B cell (primary cell): ENCODE results near the gene MREG. TPM values are rescaled to one million over a fixed set of nuclear protein-coding genes. Genes with fewer than 3 reads are reported as not detected.

Experiments used
- ATAC-seq: fragments of 200-7000 bp; cut with Tn5 transposase; one replicate; pipeline ENCODE4 v1.10.0; 2021; ENCODE audit warnings: low read depth, mild to moderate bottlenecking, moderate number of reproducible peaks, moderate library complexity
- CTCF ChIA-PET: fragments of 350-600 bp; sonication (Branson Sonifier 250); formaldehyde crosslinking; loops from one replicate; lab custom pipeline; 2021; ENCODE audit warnings: antibody characterized with exemption, inconsistent platforms; lab: Charles Lee
- POLR2A ChIA-PET: fragments of 350-600 bp; sonication (Branson Sonifier 250); formaldehyde crosslinking; loops from one replicate; lab custom pipeline; 2021; ENCODE audit warnings: antibody characterized with exemption; lab: Charles Lee
- DNase-seq: peaks from one replicate; pipeline ENCODE4 v3.0.0; 2013
- H2AFZ ChIP-seq: 2 replicates; pipeline ENCODE4 v1.6.1; 2012; ENCODE audit warnings: mild to moderate bottlenecking, low read depth, low read length; ENCODE audit not compliant: insufficient read depth, poor library complexity, severe bottlenecking
- H3K27ac ChIP-seq, 2 donors: 1 replicate in 1 of 2; 2 replicates in 1 of 2; pipeline ENCODE4 v1.5.1; 2012 to 2013; ENCODE audit warnings: low read length in 2 of 2, mild to moderate bottlenecking in 2 of 2, moderate library complexity in 1 of 2
- H3K27me3 ChIP-seq, 4 experiments: fragments of 200-600 bp in 1 of 4; sonication (generic) in 1 of 4; replicated peaks in 1 of 4; 1 replicate in 2 of 4; 2 replicates in 2 of 4; pipeline versions ENCODE4 v1.6.1 to v1.7.0; 2013 to 2016; ENCODE audit warnings: low read length in 3 of 4, mild to moderate bottlenecking in 2 of 4, mixed read lengths in 1 of 4, moderate library complexity in 1 of 4; ENCODE audit not compliant: insufficient read depth in 4 of 4, control insufficient read depth in 3 of 4; ENCODE audit errors: control extremely low read depth in 1 of 4
- H3K36me3 ChIP-seq, 2 experiments: replicated peaks in 1 of 2; 1 replicate in 1 of 2; 2 replicates in 1 of 2; pipeline versions ENCODE4 v1.6.1 to v1.7.1; 2013; ENCODE audit warnings: low read length in 1 of 2; ENCODE audit not compliant: insufficient read depth in 2 of 2, control insufficient read depth in 1 of 2; ENCODE audit errors: control extremely low read depth in 1 of 2, extremely low read depth in 1 of 2
- H3K4me1 ChIP-seq, 2 donors: fragments of 200-600 bp in 1 of 2; sonication (generic) in 1 of 2; 1 replicate in 1 of 2; 2 replicates in 1 of 2; pipeline versions ENCODE4 v1.5.1 to v1.6.1; 2013 to 2017; ENCODE audit warnings: low read length in 2 of 2; ENCODE audit not compliant: control insufficient read depth in 2 of 2, insufficient read depth in 2 of 2
- H3K4me2 ChIP-seq: replicated peaks from 2 replicates; pipeline ENCODE3; 2012; ENCODE audit warnings: mild to moderate bottlenecking, low read depth, low read length; ENCODE audit not compliant: poor library complexity, severe bottlenecking
- H3K4me3 ChIP-seq, 5 experiments: fragments of 200-600 bp in 1 of 5; sonication (generic) in 1 of 5; 1 replicate in 3 of 5; 2 replicates in 2 of 5; pipeline versions ENCODE4 v1.5.1 to v1.7.0; 2011 to 2016; ENCODE audit warnings: low read length in 4 of 5, mild to moderate bottlenecking in 4 of 5, low read depth in 2 of 5, control low read depth in 1 of 5, moderate library complexity in 1 of 5; ENCODE audit not compliant: insufficient read depth in 1 of 5; ENCODE audit errors: control extremely low read depth in 1 of 5, extremely low read depth in 1 of 5
- H3K79me2 ChIP-seq: fragments of 200-600 bp; sonication (generic); one replicate; pipeline ENCODE4 v1.6.0; 2016; ENCODE audit warnings: low read length; ENCODE audit not compliant: control insufficient read depth, insufficient read depth
- H3K9ac ChIP-seq: fragments of 200-600 bp; sonication (generic); 2 replicates; pipeline ENCODE4 v1.6.1; 2017; ENCODE audit warnings: mild to moderate bottlenecking, low read length, moderate library complexity
- H3K9me3 ChIP-seq, 3 donors: one replicate each; pipeline versions ENCODE4 v1.6.1 to v1.7.1; 2013; ENCODE audit warnings: low read length in 2 of 3; ENCODE audit not compliant: control insufficient read depth in 2 of 3, insufficient read depth in 1 of 3; ENCODE audit errors: control extremely low read depth in 1 of 3
- H4K20me1 ChIP-seq: 2 replicates; pipeline ENCODE4 v1.6.0; 2012; ENCODE audit warnings: mild to moderate bottlenecking, low read length; ENCODE audit not compliant: insufficient read depth, control insufficient read depth, poor library complexity, severe bottlenecking
- H3K27ac Mint-ChIP-seq: one replicate; pipeline ENCODE4 v1.8.0; 2021; ENCODE audit warnings: mixed read lengths
- H3K27me3 Mint-ChIP-seq: one replicate; pipeline ENCODE4 v1.8.0; 2021; ENCODE audit warnings: mixed read lengths
- H3K4me1 Mint-ChIP-seq: one replicate; pipeline ENCODE4 v1.8.0; 2021; ENCODE audit warnings: mixed read lengths
- H3K4me3 Mint-ChIP-seq: one replicate; pipeline ENCODE4 v1.8.0; 2021; ENCODE audit warnings: mixed read lengths
- H3K9me3 Mint-ChIP-seq: one replicate; pipeline ENCODE4 v1.8.0; 2022; ENCODE audit warnings: mixed read lengths; ENCODE audit not compliant: insufficient read depth
- CTCF ChIP-seq: fragments of 200-600 bp; IDR thresholded peaks from one replicate; pipeline ENCODE4 v1.8.0; 2022; ENCODE audit warnings: antibody characterized with exemption, mild to moderate bottlenecking
- EZH2 ChIP-seq: IDR thresholded peaks from 2 replicates; pipeline ENCODE4 v1.6.1; 2012; ENCODE audit warnings: borderline replicate concordance, low read depth, mild to moderate bottlenecking, moderate library complexity, low read length; ENCODE audit not compliant: insufficient read depth, poor library complexity, severe bottlenecking
- WGBS: methylation state at CpG from one replicate; pipeline ENCODE4 v1.1.5; 2013; ENCODE audit warnings: missing lambda C conversion rate; ENCODE audit not compliant: insufficient coverage; 5-methylcytosine and 5-hydroxymethylcytosine counted together
- intact Hi-C: fragments of 100-400 bp; cut with micrococcal nuclease; formaldehyde crosslinking; loops from one replicate; pipeline ENCODE4 v1.10.0; 2022
- polyA plus RNA-seq: library from polyadenylated mRNA; depleted of rRNA; stranded (reverse); fragments of >200 nt; gene quantifications from 2 replicates; pipeline ENCODE4 v1.2.3, GENCODE V29; 2012
- total RNA-seq, 2 donors: library from RNA; stranded (reverse); fragments of 120-200 nt in 1 of 2; gene quantifications; 1 replicate in 1 of 2; 2 replicates in 1 of 2; pipeline versions ENCODE4 v1.2.3 to v1.2.4, GENCODE V29; 2013 to 2022

Gene MREG
- total and polyA plus RNA-seq, 2 donors (not counting 1 experiment from before 2014, with no cell fraction given): 2.1 to 5.7 TPM

GRCh38 chr2:215919624-215920243 is 93.6 kb downstream of the MREG start:
- Histone ChIP-seq H3K27me3 (no peaks in the 10 kb centered on the region), H3K27ac (no peak overlapping the region), H2AFZ (no peak overlapping the region), H3K9me3 (no peaks in the 10 kb centered on the region), H3K4me3 (no peak overlapping the region), H4K20me1 (no peaks in the 10 kb centered on the region), H3K9ac (no peak overlapping the region), H3K4me2 (no peak overlapping the region), H3K36me3 (no peaks in the 10 kb centered on the region), H3K4me1 (no peaks in the 10 kb centered on the region), H3K79me2 (no peaks in the 10 kb centered on the region)
- ATAC-seq: no peak
- WGBS: 82% methylated on average over 7 of the region's 8 CpGs
- H3K4me3 Mint-ChIP-seq: no peak overlapping the region
- H3K4me1 Mint-ChIP-seq: no peaks in the 10 kb centered on the region
- no peaks in the 10 kb centered on the region for H3K9me3 Mint-ChIP-seq
- no peak for DNase-seq
- CTCF ChIA-PET: interaction anchor here (0.9 to 4.4 kb wide), 5 partner anchors 11 to 649 kb away, joined by 3 to 28 read pairs (median 4); no protein-coding TSS in a partner anchor
- POLR2A ChIA-PET: no interaction called here
- TF ChIP-seq CTCF (no peak), EZH2 (no peak)
- no peak overlapping the region for H3K27ac Mint-ChIP-seq
- intact Hi-C loops: loop anchor here (1.0 to 5.0 kb wide), 3 partner anchors 465 to 1607 kb away; no protein-coding TSS in a partner anchor
- peaks cover 27% of the 10 kb centered on the region for H3K27me3 Mint-ChIP-seq

GRCh38 chr2:215918901-215919599 is 94.3 kb downstream of the MREG start:
- POLR2A ChIA-PET: no interaction called here
- Mint-ChIP-seq H3K4me3 (no peak overlapping the region), H3K27ac (no peak overlapping the region), H3K27me3 (peaks cover 26% of the 10 kb centered on the region), H3K4me1 (no peaks in the 10 kb centered on the region), H3K9me3 (no peaks in the 10 kb centered on the region)
- no peaks in the 10 kb centered on the region for H3K27me3 ChIP-seq
- intact Hi-C loops: no loop called here
- WGBS: no CpG with 5 or more reads among the region's 3 CpGs
- H3K4me2 ChIP-seq: no peak overlapping the region
- no peaks in the 10 kb centered on the region for H4K20me1 ChIP-seq
- H3K27ac ChIP-seq: no peak overlapping the region
- no peaks in the 10 kb centered on the region for H3K4me1 ChIP-seq
- H3K79me2 ChIP-seq: no peaks in the 10 kb centered on the region
- no peak for ATAC-seq
- no peak overlapping the region for H3K4me3 ChIP-seq
- no peak overlapping the region for H2AFZ ChIP-seq
- no peaks in the 10 kb centered on the region for H3K9me3 ChIP-seq
- TF ChIP-seq CTCF: no peak
- TF ChIP-seq EZH2: no peak
- CTCF ChIA-PET: interaction anchor here (0.8 to 4.4 kb wide), 5 partner anchors 10 to 649 kb away, joined by 3 to 28 read pairs (median 4); no protein-coding TSS in a partner anchor
- no peaks in the 10 kb centered on the region for H3K36me3 ChIP-seq
- DNase-seq: no peak
- no peak overlapping the region for H3K9ac ChIP-seq
